ENCODE measurements around the gene ASXL2. TPM values are rescaled to one million over a fixed set of nuclear protein-coding genes. Genes with fewer than 3 reads are reported as not detected.

The ASXL2 gene
- total and polyA plus RNA-seq, 2 of the 13 experiments (the other 11 are each of a cell fraction or from before 2014, with no cell fraction given), result 12.1 to 19.2 TPM

DNA sequence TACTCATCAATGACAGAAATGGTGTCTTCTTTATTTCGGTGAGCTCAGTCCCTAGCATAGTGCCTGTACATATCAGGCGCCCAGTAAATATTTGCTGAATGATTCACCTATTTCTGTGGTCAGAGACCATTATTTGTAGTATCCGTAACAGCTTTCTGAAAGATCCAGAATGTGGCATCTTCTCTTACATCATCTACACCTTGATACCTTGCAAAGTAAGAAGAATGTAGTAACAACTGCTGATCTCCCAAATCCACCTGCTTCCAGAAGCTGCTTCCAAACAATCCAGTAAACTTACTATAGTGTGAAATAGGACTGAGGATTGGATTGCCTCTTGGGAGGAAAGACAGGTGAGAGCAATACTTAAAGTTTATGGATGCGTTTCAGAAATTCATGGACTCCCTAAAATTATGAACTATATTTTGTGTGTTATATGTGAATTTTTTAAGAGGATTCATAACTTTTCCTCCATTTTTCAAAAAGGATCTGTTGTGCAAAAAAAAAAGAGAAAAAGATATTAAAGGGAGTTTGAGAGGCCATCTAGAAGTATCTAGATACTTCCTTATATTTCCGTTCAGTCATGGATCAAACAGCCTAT, 945 bp upstream of the ASXL2 start (continued):
- TF ChIP-seq, protein P1, sequence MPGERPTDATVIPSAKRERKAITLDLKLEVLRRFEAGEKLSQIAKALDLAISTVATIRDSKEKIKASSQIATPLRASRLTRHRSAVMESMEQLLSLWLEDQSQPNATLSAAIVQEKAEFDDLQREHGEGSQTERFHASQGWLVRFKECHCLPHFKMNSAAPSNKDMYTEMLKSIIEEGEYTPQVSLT (CRISPR knock-in tag; IDR thresholded peaks at IDR 0.05; ENCODE audit: borderline replicate concordance, low read depth), result no peak
- no peak; the same call in 1 of the 2 replicates for TF ChIP-seq NFIC (IDR thresholded peaks at IDR 0.05; ENCODE audit: low read length)
- TF ChIP-seq MXI1 (IDR thresholded peaks at IDR 0.05; ENCODE audit: borderline replicate concordance, low read depth, low read length), result no peak
- peak; percentile 28; the same call in 1 of the 2 replicates for TF ChIP-seq RFX5 (IDR thresholded peaks at IDR 0.05; ENCODE audit: low read depth, low read length)
- TF ChIP-seq ZNF552 (CRISPR knock-in tag; IDR thresholded peaks at IDR 0.05; ENCODE audit: borderline replicate concordance), result no peak
- TF ChIP-seq, protein P2, sequence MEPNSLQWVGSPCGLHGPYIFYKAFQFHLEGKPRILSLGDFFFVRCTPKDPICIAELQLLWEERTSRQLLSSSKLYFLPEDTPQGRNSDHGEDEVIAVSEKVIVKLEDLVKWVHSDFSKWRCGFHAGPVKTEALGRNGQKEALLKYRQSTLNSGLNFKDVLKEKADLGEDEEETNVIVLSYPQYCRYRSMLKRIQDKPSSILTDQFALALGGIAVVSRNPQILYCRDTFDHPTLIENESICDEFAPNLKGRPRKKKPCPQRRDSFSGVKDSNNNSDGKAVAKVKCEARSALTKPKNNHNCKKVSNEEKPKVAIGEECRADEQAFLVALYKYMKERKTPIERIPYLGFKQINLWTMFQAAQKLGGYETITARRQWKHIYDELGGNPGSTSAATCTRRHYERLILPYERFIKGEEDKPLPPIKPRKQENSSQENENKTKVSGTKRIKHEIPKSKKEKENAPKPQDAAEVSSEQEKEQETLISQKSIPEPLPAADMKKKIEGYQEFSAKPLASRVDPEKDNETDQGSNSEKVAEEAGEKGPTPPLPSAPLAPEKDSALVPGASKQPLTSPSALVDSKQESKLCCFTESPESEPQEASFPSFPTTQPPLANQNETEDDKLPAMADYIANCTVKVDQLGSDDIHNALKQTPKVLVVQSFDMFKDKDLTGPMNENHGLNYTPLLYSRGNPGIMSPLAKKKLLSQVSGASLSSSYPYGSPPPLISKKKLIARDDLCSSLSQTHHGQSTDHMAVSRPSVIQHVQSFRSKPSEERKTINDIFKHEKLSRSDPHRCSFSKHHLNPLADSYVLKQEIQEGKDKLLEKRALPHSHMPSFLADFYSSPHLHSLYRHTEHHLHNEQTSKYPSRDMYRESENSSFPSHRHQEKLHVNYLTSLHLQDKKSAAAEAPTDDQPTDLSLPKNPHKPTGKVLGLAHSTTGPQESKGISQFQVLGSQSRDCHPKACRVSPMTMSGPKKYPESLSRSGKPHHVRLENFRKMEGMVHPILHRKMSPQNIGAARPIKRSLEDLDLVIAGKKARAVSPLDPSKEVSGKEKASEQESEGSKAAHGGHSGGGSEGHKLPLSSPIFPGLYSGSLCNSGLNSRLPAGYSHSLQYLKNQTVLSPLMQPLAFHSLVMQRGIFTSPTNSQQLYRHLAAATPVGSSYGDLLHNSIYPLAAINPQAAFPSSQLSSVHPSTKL (CRISPR knock-in tag; IDR thresholded peaks at IDR 0.05), result peak; percentile 87
- peak; percentile 87; the same call in 1 of the 2 replicates for TF ChIP-seq SOX5 (CRISPR knock-in tag; IDR thresholded peaks at IDR 0.05; ENCODE audit: borderline replicate concordance)
- no peak for TF ChIP-seq ZNF709 (CRISPR knock-in tag; IDR thresholded peaks at IDR 0.05)
- peak; percentile 63; the same call in 1 of the 2 replicates for TF ChIP-seq KLF11 (CRISPR knock-in tag; IDR thresholded peaks at IDR 0.05)
- TF ChIP-seq SMARCC2 (IDR thresholded peaks at IDR 0.05), result peak; percentile 85
- no peak for TF ChIP-seq ZKSCAN1 (IDR thresholded peaks at IDR 0.05; ENCODE audit: low read length)
- 0 out of 2 replicates have a peak, but pooled peaks have one; percentile 28 for TF ChIP-seq DMAP1 (CRISPR knock-in tag; IDR thresholded peaks at IDR 0.05)
- TF ChIP-seq ATF1 (CRISPR knock-in tag; IDR thresholded peaks at IDR 0.05), result peak; percentile 50; the same call in 1 of the 2 replicates
- 0 out of 2 replicates have a peak, but pooled peaks have one; percentile 68 for TF ChIP-seq SMYD3 (CRISPR knock-in tag; IDR thresholded peaks at IDR 0.05)
- no peak for TF ChIP-seq STAG1 (CRISPR knock-in tag; IDR thresholded peaks at IDR 0.05)
- TF ChIP-seq, protein P3, sequence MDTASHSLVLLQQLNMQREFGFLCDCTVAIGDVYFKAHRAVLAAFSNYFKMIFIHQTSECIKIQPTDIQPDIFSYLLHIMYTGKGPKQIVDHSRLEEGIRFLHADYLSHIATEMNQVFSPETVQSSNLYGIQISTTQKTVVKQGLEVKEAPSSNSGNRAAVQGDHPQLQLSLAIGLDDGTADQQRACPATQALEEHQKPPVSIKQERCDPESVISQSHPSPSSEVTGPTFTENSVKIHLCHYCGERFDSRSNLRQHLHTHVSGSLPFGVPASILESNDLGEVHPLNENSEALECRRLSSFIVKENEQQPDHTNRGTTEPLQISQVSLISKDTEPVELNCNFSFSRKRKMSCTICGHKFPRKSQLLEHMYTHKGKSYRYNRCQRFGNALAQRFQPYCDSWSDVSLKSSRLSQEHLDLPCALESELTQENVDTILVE (CRISPR knock-in tag; IDR thresholded peaks at IDR 0.05), result peak; percentile 65
- no peak for TF ChIP-seq ZFP37 (CRISPR knock-in tag; IDR thresholded peaks at IDR 0.05; ENCODE audit: borderline replicate concordance)
- peak; percentile 34 for TF ChIP-seq ZBTB21 (CRISPR knock-in tag; IDR thresholded peaks at IDR 0.05)
- 0 out of 2 replicates have a peak, but pooled peaks have one; percentile 22 for TF ChIP-seq MIER3 (CRISPR knock-in tag; IDR thresholded peaks at IDR 0.05; ENCODE audit: borderline replicate concordance)
- TF ChIP-seq, protein P4, sequence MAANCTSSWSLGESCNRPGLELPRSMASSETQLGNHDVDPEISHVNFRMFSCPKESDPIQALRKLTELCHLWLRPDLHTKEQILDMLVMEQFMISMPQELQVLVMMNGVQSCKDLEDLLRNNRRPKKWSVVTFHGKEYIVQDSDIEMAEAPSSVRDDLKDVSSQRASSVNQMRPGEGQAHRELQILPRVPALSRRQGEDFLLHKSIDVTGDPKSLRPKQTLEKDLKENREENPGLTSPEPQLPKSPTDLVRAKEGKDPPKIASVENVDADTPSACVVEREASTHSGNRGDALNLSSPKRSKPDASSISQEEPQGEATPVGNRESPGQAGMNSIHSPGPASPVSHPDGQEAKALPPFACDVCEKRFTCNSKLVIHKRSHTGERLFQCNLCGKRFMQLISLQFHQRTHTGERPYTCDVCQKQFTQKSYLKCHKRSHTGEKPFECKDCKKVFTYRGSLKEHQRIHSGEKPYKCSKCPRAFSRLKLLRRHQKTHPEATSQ (CRISPR knock-in tag; IDR thresholded peaks at IDR 0.05; ENCODE audit: borderline replicate concordance), result no peak
- no peak for TF ChIP-seq FOXP1 (IDR thresholded peaks at IDR 0.05)
- peak; percentile 79 for TF ChIP-seq FOXP1 (CRISPR knock-in tag; IDR thresholded peaks at IDR 0.05)
